GM12873 (cell line): Measurements from ENCODE around the gene FRMPD2.
A peak's percentile ranks its signal among the peaks of the same experiment; 100 is the strongest.

Experiments used
- CTCF ChIP-seq: IDR thresholded peaks from 2 replicates; pipeline ENCODE4 v1.5.1; 2012; ENCODE audit warnings: low read depth, mild to moderate bottlenecking, moderate library complexity, low read length, control low read depth; ENCODE audit not compliant: insufficient read depth; ENCODE audit errors: missing control alignments

The FRMPD2 gene

GRCh38 chr10:48194830-48195229 lies 79.7 kb downstream of the FRMPD2 start:
- TF ChIP-seq CTCF = no peak

- TF ChIP-seq CTCF = no peak
Observed at GRCh38 chr10:48193556-48193955, 80.9 kb downstream of the FRMPD2 start.

GRCh38 chr10:48192881-48193450 lies 81.5 kb downstream of the FRMPD2 start:
- TF ChIP-seq CTCF = no peak

- TF ChIP-seq CTCF = no peak
Observed at GRCh38 chr10:48187713-48188485, 86.6 kb downstream of the FRMPD2 start.

GRCh38 chr10:48187126-48187525 lies 87.4 kb downstream of the FRMPD2 start:
- TF ChIP-seq CTCF = no peak

- no peak for TF ChIP-seq CTCF
Observed at GRCh38 chr10:48184224-48184623, 90.3 kb downstream of the FRMPD2 start.

GRCh38 chr10:48160670-48161069 lies 113.8 kb downstream of the FRMPD2 start:
- TF ChIP-seq CTCF = peak; percentile 16
